HG02973 (cell line): Measurements from ENCODE around the gene ATP5F1D.
"Not testable (repeated sequence)": the region's sequence is repeated elsewhere in the genome, so short reads cannot be mapped to it uniquely, and the experiment has no call there.

Experiments used
- ATAC-seq: cut with Tn5 transposase; IDR thresholded peaks from one replicate; pipeline ENCODE4 v1.9.1; 2021; ENCODE audit warnings: moderate library complexity; ENCODE audit not compliant: unreplicated experiment

The ATP5F1D gene

GRCh38 chr19:1245494-1246264 lies 4.1 kb downstream of the ATP5F1D start:
- no peak for ATAC-seq

- ATAC-seq: not testable (repeated sequence)
Observed at GRCh38 chr19:1246265-1247087, 4.9 kb downstream of the ATP5F1D start.

GRCh38 chr19:1247748-1248138 lies 6.2 kb downstream of the ATP5F1D start:
- no peak for ATAC-seq

- peak; percentile 6 for ATAC-seq
Observed at GRCh38 chr19:1248139-1248785, 6.7 kb downstream of the ATP5F1D start, which contains the start of gene MIDN. Gene MIDN, plus strand, starts transcription at chr19:1248583. Its CDS starts 1,714 bp downstream, at chr19:1250297.

GRCh38 chr19:1248786-1249297 lies 7.3 kb downstream of the ATP5F1D start:
- peak; percentile 24 for ATAC-seq

GRCh38 chr19:1249298-1249989 lies 7.9 kb downstream of the ATP5F1D start:
- peak; percentile 42 for ATAC-seq

GRCh38 chr19:1249990-1250436 lies 8.5 kb downstream of the ATP5F1D start:
- ATAC-seq: no peak

GRCh38 chr19:1250437-1251260 lies 9.1 kb downstream of the ATP5F1D start:
- ATAC-seq: no peak

GRCh38 chr19:1251330-1252220 lies 10.0 kb downstream of the ATP5F1D start:
- ATAC-seq: no peak

GRCh38 chr19:1252221-1252820 lies 10.8 kb downstream of the ATP5F1D start:
- no peak for ATAC-seq

GRCh38 chr19:1252821-1253513 lies 11.4 kb downstream of the ATP5F1D start:
- ATAC-seq: no peak

- ATAC-seq: no peak
Observed at GRCh38 chr19:1253514-1254080, 12.0 kb downstream of the ATP5F1D start.

- ATAC-seq: no peak
Observed at GRCh38 chr19:1254081-1254527, 12.6 kb downstream of the ATP5F1D start.

- ATAC-seq: no peak
Observed at GRCh38 chr19:1254530-1255185, 13.1 kb downstream of the ATP5F1D start.

- no peak for ATAC-seq
Observed at GRCh38 chr19:1255186-1256161, 13.9 kb downstream of the ATP5F1D start.
